Measurements from ENCODE around the gene ITGA5. TPM values are rescaled to one million over a fixed set of nuclear protein-coding genes. Genes with fewer than 3 reads are reported as not detected.
"Not testable (repeated sequence)": the region's sequence is repeated elsewhere in the genome, so short reads cannot be mapped to it uniquely, and the experiment has no call there.

Gene ITGA5
- total RNA-seq, 1 donor = 168 TPM

DNA sequence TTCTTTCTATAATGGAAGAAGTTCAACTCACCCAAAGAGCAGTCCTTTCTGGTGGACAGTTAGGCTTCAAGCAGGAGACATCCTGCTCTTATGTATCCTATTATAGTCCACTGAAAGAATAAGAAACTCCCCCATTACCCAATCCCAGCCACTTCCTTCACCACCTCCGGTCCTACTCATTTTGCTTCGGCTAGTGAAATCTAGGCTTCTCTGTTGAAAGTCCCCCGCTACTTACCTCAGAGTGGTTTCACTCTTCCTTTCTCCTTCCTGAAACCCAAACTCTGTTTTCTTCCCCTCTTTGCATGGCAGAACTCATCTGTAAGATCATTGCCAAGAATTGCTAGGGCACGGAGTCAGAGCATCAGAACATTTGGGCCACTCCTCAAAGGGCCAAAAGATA lies 54.7 kb downstream of the ITGA5 start, which contains the start of gene GPR84:
TSS of gene GPR84 (minus strand) at position 74 of the 400 bp plus-strand sequence. CDS start 635 bp downstream, outside the sequence.
- Histone ChIP-seq H3K27me3 (ENCODE audit: insufficient read depth, low read length) (no peaks in the 10 kb centered on the region), H3K4me1 (ENCODE audit: insufficient read depth, low read length) (peaks cover 77% of the 10 kb centered on the region), H3K9me3 (ENCODE audit: low read depth, low read length) (no peaks in the 10 kb centered on the region), H3K4me3 (ENCODE audit: low read length) (peak within 1 kb of the TSS; percentile 7)

- no peaks in the 10 kb centered on the region for H3K9me3 ChIP-seq (ENCODE audit: low read depth, low read length)
- no peaks in the 10 kb centered on the region for H3K27me3 ChIP-seq (ENCODE audit: insufficient read depth, low read length)
- peaks cover 71% of the 10 kb centered on the region for H3K4me1 ChIP-seq (ENCODE audit: insufficient read depth, low read length)
- H3K4me3 ChIP-seq (ENCODE audit: low read length) = peak overlapping the region; percentile 7
These were observed 55.4 kb downstream of the ITGA5 start for GRCh38 chr12:54363618-54364017.

DNA sequence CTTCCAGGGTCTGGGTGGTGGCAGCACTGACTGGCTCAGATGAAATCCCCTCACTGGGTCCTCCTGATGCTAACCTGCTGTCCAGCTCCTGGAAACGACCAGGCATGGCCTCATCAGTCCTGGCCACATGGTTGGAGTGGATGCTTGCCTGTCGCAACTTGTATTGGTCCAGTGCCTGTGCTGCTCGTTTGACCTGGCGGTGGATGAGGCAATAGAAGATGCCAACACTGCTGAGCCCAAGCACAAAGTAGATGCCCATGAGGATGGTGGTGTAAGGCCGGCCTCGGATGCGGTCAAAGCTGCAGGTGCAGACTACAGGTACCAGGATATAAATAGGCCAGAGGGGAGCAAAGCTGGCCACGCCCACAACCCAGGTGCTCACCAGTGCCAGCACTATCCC lies 56.0 kb downstream of the ITGA5 start:
- H3K9me3 ChIP-seq (ENCODE audit: low read depth, low read length) = no peaks in the 10 kb centered on the region
- H3K27me3 ChIP-seq (ENCODE audit: insufficient read depth, low read length) = no peaks in the 10 kb centered on the region
- H3K4me1 ChIP-seq (ENCODE audit: insufficient read depth, low read length) = peaks cover 71% of the 10 kb centered on the region
- no peak overlapping the region for H3K4me3 ChIP-seq (ENCODE audit: low read length)

- Histone ChIP-seq H3K4me3 (ENCODE audit: low read length) (no peak overlapping the region), H3K4me1 (ENCODE audit: insufficient read depth, low read length) (peaks cover 72% of the 10 kb centered on the region), H3K27me3 (ENCODE audit: insufficient read depth, low read length) (no peaks in the 10 kb centered on the region), H3K9me3 (ENCODE audit: low read depth, low read length) (no peaks in the 10 kb centered on the region)
These were observed 58.2 kb downstream of the ITGA5 start for GRCh38 chr12:54360717-54361456.

DNA sequence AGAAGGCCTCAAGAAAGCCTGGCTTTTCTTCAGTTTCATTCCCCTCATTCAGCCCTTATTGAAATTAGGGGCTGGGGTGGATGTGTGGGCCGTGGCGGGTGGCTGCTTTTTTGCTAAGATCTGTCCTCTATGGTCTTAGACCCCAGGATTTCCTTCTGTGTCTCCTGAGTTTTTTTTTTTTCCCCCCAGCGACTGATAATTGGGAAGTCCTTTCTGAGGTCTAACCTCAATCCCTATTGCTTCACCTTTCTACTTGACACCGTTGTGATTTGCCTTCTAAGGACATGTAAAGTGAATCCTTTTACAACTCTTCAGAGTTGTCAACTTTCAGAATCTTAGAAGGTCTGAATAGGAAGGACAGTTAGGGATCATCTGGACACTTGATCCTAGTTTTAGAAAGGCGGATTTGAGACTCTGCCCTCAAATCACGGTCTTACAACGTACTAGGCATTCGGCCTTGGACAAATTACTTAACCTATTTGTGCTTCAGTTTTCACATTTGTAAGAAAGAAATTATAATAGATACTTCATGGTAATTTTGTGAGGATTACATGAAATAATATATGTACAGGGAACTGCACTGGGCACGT lies 59.2 kb downstream of the ITGA5 start:
- no peaks in the 10 kb centered on the region for H3K27me3 ChIP-seq (ENCODE audit: insufficient read depth, low read length)
- peak overlapping the region; percentile 75 for H3K4me3 ChIP-seq (ENCODE audit: low read length)
- H3K4me1 ChIP-seq (ENCODE audit: insufficient read depth, low read length) = peaks cover 67% of the 10 kb centered on the region
- no peaks in the 10 kb centered on the region for H3K9me3 ChIP-seq (ENCODE audit: low read depth, low read length)

- peaks cover 60% of the 10 kb centered on the region for H3K4me1 ChIP-seq (ENCODE audit: insufficient read depth, low read length)
- no peaks in the 10 kb centered on the region for H3K9me3 ChIP-seq (ENCODE audit: low read depth, low read length)
- H3K4me3 ChIP-seq (ENCODE audit: low read length) = peak overlapping the region; percentile 75
- H3K27me3 ChIP-seq (ENCODE audit: insufficient read depth, low read length) = no peaks in the 10 kb centered on the region
These were observed 59.9 kb downstream of the ITGA5 start for GRCh38 chr12:54358945-54359761.

DNA sequence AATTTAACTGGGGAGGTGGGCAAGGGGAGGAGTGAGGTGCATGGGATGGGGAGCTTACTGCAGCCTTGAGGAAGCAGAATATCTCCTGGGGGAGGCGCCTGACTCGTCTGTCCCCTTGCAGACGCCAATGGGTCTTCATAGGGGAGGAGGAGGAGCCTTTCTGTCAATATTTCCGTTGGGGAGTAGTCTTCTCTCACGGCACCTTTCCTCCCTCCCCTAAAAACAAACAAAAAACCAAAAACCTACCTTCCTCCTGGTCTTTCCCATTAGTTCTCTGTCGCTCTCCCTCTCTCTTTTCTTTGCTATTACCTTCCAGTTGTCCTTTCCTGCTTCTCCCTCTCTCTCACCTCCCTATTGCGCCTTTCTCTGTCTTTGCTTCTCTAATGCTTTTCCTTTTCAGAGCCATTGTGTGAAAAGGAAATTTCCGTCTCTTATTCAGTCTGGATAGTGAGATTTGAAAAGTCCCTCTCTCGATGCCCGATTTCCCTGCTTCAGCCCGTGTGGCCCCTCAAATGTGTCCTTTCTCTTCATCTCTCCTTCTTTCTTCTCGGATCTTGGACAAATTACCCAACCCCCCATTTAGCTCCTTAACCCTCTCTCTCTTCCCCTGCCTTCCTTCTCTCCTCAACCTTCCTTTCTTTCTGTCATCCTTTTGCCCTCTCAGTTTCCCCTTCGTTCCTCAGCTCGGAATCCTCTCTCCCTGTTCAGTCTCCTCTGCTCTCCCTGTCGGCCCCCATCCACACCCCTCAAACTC lies 60.7 kb downstream of the ITGA5 start:
- H3K9me3 ChIP-seq (ENCODE audit: low read depth, low read length) = no peaks in the 10 kb centered on the region
- H3K4me1 ChIP-seq (ENCODE audit: insufficient read depth, low read length) = peaks cover 52% of the 10 kb centered on the region
- H3K4me3 ChIP-seq (ENCODE audit: low read length) = peak overlapping the region; percentile 75
- no peaks in the 10 kb centered on the region for H3K27me3 ChIP-seq (ENCODE audit: insufficient read depth, low read length)

GRCh38 chr12:54357506-54358190 lies 61.4 kb downstream of the ITGA5 start:
- no peaks in the 10 kb centered on the region for H3K27me3 ChIP-seq (ENCODE audit: insufficient read depth, low read length)
- peak overlapping the region; percentile 75 for H3K4me3 ChIP-seq (ENCODE audit: low read length)
- H3K4me1 ChIP-seq (ENCODE audit: insufficient read depth, low read length) = peaks cover 45% of the 10 kb centered on the region
- H3K9me3 ChIP-seq (ENCODE audit: low read depth, low read length) = no peaks in the 10 kb centered on the region

GRCh38 chr12:54356951-54357356 lies 62.1 kb downstream of the ITGA5 start:
- H3K27me3 ChIP-seq (ENCODE audit: insufficient read depth, low read length) = no peaks in the 10 kb centered on the region
- no peak overlapping the region for H3K4me3 ChIP-seq (ENCODE audit: low read length)
- peaks cover 42% of the 10 kb centered on the region for H3K4me1 ChIP-seq (ENCODE audit: insufficient read depth, low read length)
- H3K9me3 ChIP-seq (ENCODE audit: low read depth, low read length) = no peaks in the 10 kb centered on the region

- Histone ChIP-seq H3K4me1 (ENCODE audit: insufficient read depth, low read length) (peaks cover 39% of the 10 kb centered on the region), H3K4me3 (ENCODE audit: low read length) (no peak overlapping the region), H3K27me3 (ENCODE audit: insufficient read depth, low read length) (no peaks in the 10 kb centered on the region), H3K9me3 (ENCODE audit: low read depth, low read length) (no peaks in the 10 kb centered on the region)
These were observed 62.8 kb downstream of the ITGA5 start for GRCh38 chr12:54356228-54356627.

- Histone ChIP-seq H3K4me3 (ENCODE audit: low read length) (no peak overlapping the region), H3K4me1 (ENCODE audit: insufficient read depth, low read length) (peaks cover 30% of the 10 kb centered on the region), H3K9me3 (ENCODE audit: low read depth, low read length) (no peaks in the 10 kb centered on the region), H3K27me3 (ENCODE audit: insufficient read depth, low read length) (no peaks in the 10 kb centered on the region)
These were observed 63.8 kb downstream of the ITGA5 start for GRCh38 chr12:54355104-54355815.

- peaks cover 21% of the 10 kb centered on the region for H3K4me1 ChIP-seq (ENCODE audit: insufficient read depth, low read length)
- H3K9me3 ChIP-seq (ENCODE audit: low read depth, low read length); H3K27me3 ChIP-seq (ENCODE audit: insufficient read depth, low read length); H3K4me3 ChIP-seq (ENCODE audit: low read length): not testable (repeated sequence)
These were observed 64.8 kb downstream of the ITGA5 start for GRCh38 chr12:54354271-54354670.

DNA sequence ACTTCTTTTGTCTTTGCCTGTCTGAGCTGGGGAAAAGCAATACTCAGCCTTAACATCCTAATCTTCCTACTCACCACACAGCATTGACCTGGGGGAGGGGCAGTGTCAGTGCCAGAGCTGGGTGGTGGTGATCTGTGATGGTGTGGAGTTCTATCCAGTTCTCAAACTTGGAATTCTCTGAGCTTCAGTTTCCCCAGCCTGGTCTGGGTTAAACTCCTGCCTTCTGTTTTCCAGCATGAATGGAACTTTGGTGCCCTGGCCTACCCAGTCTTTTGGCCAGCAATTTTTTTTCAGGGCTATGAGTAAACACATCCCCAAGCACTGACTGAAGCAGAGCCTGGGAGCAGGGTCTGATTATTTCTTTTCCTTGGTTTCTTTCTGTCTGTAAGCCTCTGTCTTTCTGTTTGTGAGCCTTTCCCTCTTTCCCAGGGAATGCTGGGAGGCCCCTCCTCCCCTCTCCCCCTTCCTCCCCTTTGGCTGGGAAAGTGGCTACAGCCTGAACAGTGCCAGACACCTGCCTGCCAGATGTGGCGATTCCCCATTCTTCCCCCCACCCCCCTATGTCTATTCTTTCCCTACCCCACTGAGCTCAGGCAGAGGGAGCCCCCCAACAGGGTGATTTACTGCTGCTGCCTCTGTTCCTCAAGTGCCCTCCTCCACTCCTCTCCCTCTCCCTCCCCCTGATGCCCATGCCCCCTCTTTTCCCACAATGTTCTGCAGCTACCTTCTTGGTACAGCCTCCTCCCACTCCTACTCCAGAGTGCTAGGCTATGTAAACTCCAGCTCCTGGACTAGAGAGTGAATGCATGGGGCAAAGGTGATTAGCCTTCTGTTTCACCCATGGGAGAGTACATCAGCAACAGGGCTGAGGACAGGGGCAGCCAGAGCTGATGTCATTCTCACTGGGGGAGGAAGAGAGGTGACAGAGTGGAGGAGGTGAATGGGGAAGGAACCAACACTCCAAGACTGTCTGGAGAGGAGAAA lies 65.9 kb downstream of the ITGA5 start:
- peaks cover 15% of the 10 kb centered on the region for H3K4me1 ChIP-seq (ENCODE audit: insufficient read depth, low read length)

More for the DNA sequence above, 65.9 kb downstream of the ITGA5 start:
- Histone ChIP-seq H3K27me3 (ENCODE audit: insufficient read depth, low read length) (no peaks in the 10 kb centered on the region), H3K4me3 (ENCODE audit: low read length) (no peak overlapping the region), H3K9me3 (ENCODE audit: low read depth, low read length) (no peaks in the 10 kb centered on the region)
